Measurements from ENCODE around the gene DCAF15. TPM values are rescaled to one million over a fixed set of nuclear protein-coding genes. Genes with fewer than 3 reads are reported as not detected.

The DCAF15 gene
- polyA plus RNA-seq, 3 donors = 2.8 to 116 (median 3.4) TPM

GRCh38 chr19:13935765-13936510 is 16.4 kb upstream of the DCAF15 start:
- H3K4me3 ChIP-seq (replicated peaks in 1 of 3; ENCODE audit: low read depth in 2 of 3, low read length in 3 of 3) = no peak overlapping the region
- H3K9me3 Mint-ChIP-seq = peaks cover 0 to 2% (median 0%) of the 10 kb centered on the region in 7 donors
- no peak overlapping the region for H3K27ac Mint-ChIP-seq
- no peak overlapping the region for H3K9ac ChIP-seq (ENCODE audit: insufficient read depth, low read length, poor library complexity, severe bottlenecking)
- DNase-seq = peak in 1 of 3 donors; percentile 1
- H3K4me1 ChIP-seq (ENCODE audit: control insufficient read depth in 1 of 2, insufficient read depth in 2 of 2, low read length in 2 of 2) = no peaks in the 10 kb centered on the region
- H3K9me3 ChIP-seq (replicated peaks in 1 of 2; ENCODE audit: control insufficient read depth in 1 of 2, insufficient read depth in 1 of 2, low read length in 2 of 2) = no peaks in the 10 kb centered on the region
- no peak overlapping the region for H2AFZ ChIP-seq (ENCODE audit: insufficient read depth, low read depth, low read length, poor library complexity, severe bottlenecking)
- no peaks in the 10 kb centered on the region for H4K20me1 ChIP-seq (ENCODE audit: insufficient read depth, low read length)
- 94% methylated on average over 6 of the region's 22 CpGs for WGBS (ENCODE audit: insufficient coverage)
- no peak overlapping the region for H3K4me3 Mint-ChIP-seq
- TF ChIP-seq CTCF (IDR thresholded peaks at IDR 0.05) = no peak
- no peak overlapping the region for H3K27ac ChIP-seq (ENCODE audit: low read depth in 1 of 2, low read length in 2 of 2)
- intact Hi-C loops (cut with micrococcal nuclease) = no loop called here
- no peaks in the 10 kb centered on the region for H3K4me1 Mint-ChIP-seq
- H3K79me2 ChIP-seq (ENCODE audit: insufficient read depth, low read length) = no peaks in the 10 kb centered on the region
- H3K27me3 ChIP-seq (ENCODE audit: control insufficient read depth in 2 of 2, insufficient read depth in 2 of 2, low read length in 2 of 2) = peaks cover 0 to 20% of the 10 kb centered on the region in 2 donors
- peaks cover 5 to 6% of the 10 kb centered on the region in 2 donors for H3K36me3 ChIP-seq (replicated peaks in 1 of 2; ENCODE audit: control insufficient read depth in 1 of 2, insufficient read depth in 2 of 2, low read length in 2 of 2)
- H3K36me3 Mint-ChIP-seq = peaks cover 0 to 6% of the 10 kb centered on the region in 2 donors
- no peak overlapping the region for H3K4me2 ChIP-seq (replicated peaks; ENCODE audit: extremely low read depth, low read length, poor library complexity, severe bottlenecking)
- H3K27me3 Mint-ChIP-seq (ENCODE audit: low read depth in 3 of 3) = peaks cover 17 to 32% (median 18%) of the 10 kb centered on the region in 3 donors

GRCh38 chr19:13937479-13938300 is 14.6 kb upstream of the DCAF15 start:
- peaks cover 0 to 20% of the 10 kb centered on the region in 2 donors for H3K27me3 ChIP-seq (ENCODE audit: control insufficient read depth in 2 of 2, insufficient read depth in 2 of 2, low read length in 2 of 2)
- no peak overlapping the region for H3K27ac Mint-ChIP-seq
- H3K36me3 ChIP-seq (replicated peaks in 1 of 2; ENCODE audit: control insufficient read depth in 1 of 2, insufficient read depth in 2 of 2, low read length in 2 of 2) = no peaks in the 10 kb centered on the region
- H3K4me1 ChIP-seq (ENCODE audit: control insufficient read depth in 1 of 2, insufficient read depth in 2 of 2, low read length in 2 of 2) = no peaks in the 10 kb centered on the region
- TF ChIP-seq CTCF (IDR thresholded peaks at IDR 0.05) = no peak
- no peaks in the 10 kb centered on the region for H4K20me1 ChIP-seq (ENCODE audit: insufficient read depth, low read length)
- H3K4me1 Mint-ChIP-seq = no peaks in the 10 kb centered on the region
- H3K9ac ChIP-seq (ENCODE audit: insufficient read depth, low read length, poor library complexity, severe bottlenecking) = no peak overlapping the region
- H3K9me3 ChIP-seq (replicated peaks in 1 of 2; ENCODE audit: control insufficient read depth in 1 of 2, insufficient read depth in 1 of 2, low read length in 2 of 2) = peaks cover 4 to 7% of the 10 kb centered on the region in 2 donors
- no peak overlapping the region for H3K4me3 ChIP-seq (replicated peaks in 1 of 3; ENCODE audit: low read depth in 2 of 3, low read length in 3 of 3)
- no peak overlapping the region for H2AFZ ChIP-seq (ENCODE audit: insufficient read depth, low read depth, low read length, poor library complexity, severe bottlenecking)
- peak in 1 of 3 donors; percentile 3 for DNase-seq
- H3K79me2 ChIP-seq (ENCODE audit: insufficient read depth, low read length) = no peaks in the 10 kb centered on the region
- no peak overlapping the region for H3K4me2 ChIP-seq (replicated peaks; ENCODE audit: extremely low read depth, low read length, poor library complexity, severe bottlenecking)
- intact Hi-C loops (cut with micrococcal nuclease) = no loop called here
- 24% methylated on average over 22 of the region's 29 CpGs for WGBS (ENCODE audit: insufficient coverage)
- H3K9me3 Mint-ChIP-seq = peaks cover 0 to 7% (median 3%) of the 10 kb centered on the region in 7 donors
- no peak overlapping the region for H3K27ac ChIP-seq (ENCODE audit: low read depth in 1 of 2, low read length in 2 of 2)
- H3K4me3 Mint-ChIP-seq = peak overlapping the region in 1 of 2 donors; percentile 57
- H3K27me3 Mint-ChIP-seq (ENCODE audit: low read depth in 3 of 3) = peaks cover 19 to 37% (median 21%) of the 10 kb centered on the region in 3 donors
- H3K36me3 Mint-ChIP-seq = no peaks in the 10 kb centered on the region
